ENCODE measurements around the gene VAMP2.

Gene VAMP2

GRCh38 chr17:8142887-8143580, 19.7 kb downstream of the VAMP2 start:
- DNase-seq (ENCODE audit: low spot score), result no peak

- DNase-seq (ENCODE audit: low spot score), result no peak
These were observed 20.4 kb downstream of the VAMP2 start for GRCh38 chr17:8142158-8142886.

DNA sequence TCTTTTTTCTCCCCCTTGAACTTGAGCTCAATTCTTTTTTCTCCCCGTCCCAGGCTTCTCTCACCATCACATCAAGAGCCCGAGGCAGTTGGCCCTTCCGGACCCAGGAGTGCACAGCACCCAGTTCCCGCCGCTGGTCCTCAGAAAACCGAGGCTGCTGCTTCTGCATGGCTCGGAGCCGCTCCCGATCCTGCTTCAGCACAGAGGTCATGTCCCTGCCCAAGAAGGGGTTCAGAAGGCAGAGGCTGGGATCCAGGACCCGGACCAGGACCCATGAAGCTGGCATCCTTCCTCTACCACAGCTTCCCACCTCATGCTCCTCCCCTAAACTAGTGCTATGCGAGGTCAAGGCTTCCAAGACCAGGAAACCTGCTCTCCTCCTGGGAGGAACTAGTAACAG, 21.0 kb downstream of the VAMP2 start:
- no peak for DNase-seq (ENCODE audit: low spot score)

DNA sequence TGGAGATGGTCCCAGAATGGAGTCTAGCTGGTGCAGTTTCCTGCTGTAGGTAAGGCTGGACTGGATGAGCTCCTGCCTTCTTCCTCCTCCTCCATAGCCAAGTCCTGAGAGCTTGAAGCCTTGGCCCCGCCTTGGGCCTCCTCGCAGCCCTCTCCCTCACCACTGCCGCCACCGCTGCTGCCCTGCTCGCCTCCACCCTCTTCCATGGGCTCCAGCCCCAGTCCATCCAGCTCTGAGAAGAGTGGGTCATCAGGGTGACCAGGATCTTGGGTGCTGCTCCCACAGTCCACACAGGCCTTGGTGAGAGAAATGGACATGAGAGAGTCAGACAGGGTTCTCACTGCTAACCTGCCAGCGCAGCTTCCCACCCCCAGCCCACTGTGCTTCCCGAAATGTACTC, 21.7 kb downstream of the VAMP2 start:
- no peak for DNase-seq (ENCODE audit: low spot score)

- DNase-seq (ENCODE audit: low spot score), result no peak
These were observed 22.4 kb downstream of the VAMP2 start for GRCh38 chr17:8140065-8141029.

DNA sequence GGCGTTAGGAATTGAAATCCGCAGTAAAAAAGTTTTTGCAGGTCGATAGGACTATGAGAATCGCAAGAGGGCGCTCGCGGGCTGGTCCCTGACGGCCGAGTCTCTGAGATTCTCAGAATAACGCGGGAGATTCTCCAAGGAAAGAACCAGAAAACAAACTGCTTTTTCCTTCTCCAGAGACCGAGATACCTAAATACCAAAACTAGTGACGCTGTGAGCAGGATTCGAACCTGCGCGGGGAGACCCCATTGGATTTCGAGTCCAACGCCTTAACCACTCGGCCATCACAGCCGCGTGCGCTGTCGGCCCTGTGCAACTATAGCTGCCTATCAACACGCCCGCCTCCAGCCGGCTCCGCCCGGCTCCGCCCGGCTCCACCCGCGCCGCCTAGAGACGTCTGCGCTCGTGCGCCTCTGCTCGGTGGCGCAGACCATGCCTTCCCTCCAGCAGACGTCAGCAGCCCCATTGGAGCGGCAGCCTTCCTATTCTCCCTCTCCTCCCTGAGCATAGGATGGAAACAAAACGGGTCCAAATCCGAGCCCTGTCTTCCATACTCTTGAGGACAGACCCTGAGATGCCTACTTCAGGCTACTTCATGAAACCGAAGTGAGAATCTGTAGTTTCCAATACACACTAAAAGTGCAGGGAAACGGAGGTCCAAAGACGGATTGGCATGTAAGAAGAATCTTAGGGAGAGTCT, 23.9 kb downstream of the VAMP2 start:
- peak; percentile 93 for DNase-seq (ENCODE audit: low spot score)

DNA sequence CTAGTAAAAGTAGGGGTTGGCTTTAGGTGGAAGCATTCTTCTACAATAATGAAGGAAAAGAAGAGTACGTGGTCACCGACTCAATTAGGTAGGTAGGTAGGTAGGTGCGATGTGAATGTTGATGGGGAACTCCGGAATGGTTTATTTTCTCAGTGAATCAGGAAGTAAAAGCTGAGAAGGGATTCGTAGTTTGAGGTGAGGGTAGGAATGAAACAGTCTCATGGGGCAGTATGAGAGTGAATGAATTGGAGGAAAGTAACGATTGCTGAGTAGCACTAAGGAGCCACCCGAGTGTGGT, 24.4 kb downstream of the VAMP2 start:
- no peak for DNase-seq (ENCODE audit: low spot score)

- no peak for DNase-seq (ENCODE audit: low spot score)
These were observed 24.9 kb downstream of the VAMP2 start for GRCh38 chr17:8137645-8138373.

GRCh38 chr17:8133941-8134340, 28.8 kb downstream of the VAMP2 start:
- DNase-seq (ENCODE audit: low spot score), result no peak

GRCh38 chr17:8133399-8133798, 29.3 kb downstream of the VAMP2 start:
- DNase-seq (ENCODE audit: low spot score), result no peak

- no peak for DNase-seq (ENCODE audit: low spot score)
These were observed 30.8 kb downstream of the VAMP2 start for GRCh38 chr17:8131844-8132441.

GRCh38 chr17:8128125-8128784, 34.5 kb downstream of the VAMP2 start:
- DNase-seq (ENCODE audit: low spot score), result no peak

DNA sequence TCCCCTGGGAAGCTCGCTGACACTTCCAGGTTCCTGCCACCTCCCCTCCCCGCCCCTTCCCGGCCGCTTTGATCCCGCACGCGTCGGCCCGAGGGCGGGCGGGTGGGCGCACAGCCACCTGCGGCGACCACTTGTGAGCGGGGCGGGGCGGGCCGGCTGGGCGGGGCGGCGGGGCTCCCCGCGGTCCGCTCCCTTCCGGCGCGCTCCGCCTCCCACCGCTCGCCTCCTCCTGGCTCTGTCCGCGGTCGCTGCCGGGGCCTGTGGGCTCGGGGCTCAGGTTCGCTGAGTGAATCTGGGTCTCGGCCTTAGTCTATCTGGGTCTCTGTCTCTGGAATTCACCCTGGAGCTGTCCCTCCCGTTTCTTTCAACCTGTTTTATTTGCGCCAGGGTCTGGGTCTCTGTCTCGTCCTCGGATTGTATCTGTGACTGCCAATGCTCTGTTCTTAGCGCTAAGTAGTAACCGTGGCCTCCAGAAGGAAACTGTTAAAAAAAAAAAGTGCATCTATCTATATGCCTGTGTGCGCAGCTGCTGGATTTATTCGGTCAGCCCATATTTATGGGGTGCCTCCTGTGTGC, 36.2 kb downstream of the VAMP2 start:
- no peak for DNase-seq (ENCODE audit: low spot score)

DNA sequence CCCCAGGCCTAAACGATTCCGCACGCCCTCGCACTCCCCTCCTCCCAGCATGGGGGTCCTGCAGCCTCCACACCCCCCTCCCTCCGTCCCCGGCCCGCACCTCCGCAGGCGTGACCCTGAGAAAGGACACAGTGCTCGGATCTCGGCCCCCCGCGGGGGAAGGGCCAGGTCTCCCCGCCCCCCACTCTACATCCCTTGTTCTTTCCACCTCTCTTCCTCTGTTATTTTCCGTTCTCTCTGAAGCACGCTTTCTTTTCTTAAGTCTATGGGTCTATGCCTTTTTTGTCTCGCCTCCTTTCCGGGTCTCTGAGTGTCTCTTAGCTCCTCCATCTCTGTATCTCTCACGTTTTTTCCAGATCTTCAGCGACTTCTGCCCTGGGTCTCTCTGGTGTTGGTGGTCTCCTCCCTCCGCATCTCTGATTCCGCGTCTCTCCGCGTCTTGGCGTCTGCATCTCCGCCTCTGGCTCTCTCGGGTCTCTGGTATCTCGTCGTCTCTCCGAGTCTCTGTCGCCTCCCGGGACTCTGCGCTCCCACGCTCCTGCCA, 36.7 kb downstream of the VAMP2 start:
- DNase-seq (ENCODE audit: low spot score), result no peak

- DNase-seq (ENCODE audit: low spot score), result peak; percentile 64
These were observed 37.4 kb downstream of the VAMP2 start for GRCh38 chr17:8125154-8125946.

- DNase-seq (ENCODE audit: low spot score), result no peak
These were observed 38.2 kb downstream of the VAMP2 start for GRCh38 chr17:8124350-8125153.

GRCh38 chr17:8123695-8124349, 38.9 kb downstream of the VAMP2 start, which contains the start of gene HES7:
TSS of gene HES7 (minus strand) at chr17:8124106. CDS start at chr17:8124084, 22 bp downstream.
- no peak for DNase-seq (ENCODE audit: low spot score)
